Sigmoid colon (tissue), 4 donors: Measurements from ENCODE around the gene SPINK8.
"Not testable (repeated sequence)": the region's sequence is repeated elsewhere in the genome, so short reads cannot be mapped to it uniquely, and the experiment has no call there.

Source experiments
- CTCF ChIP-seq, 4 experiments: fragments of 450-650 bp in 3 of 4; fragments of 200-600 bp in 1 of 4; IDR thresholded peaks; one replicate each; pipeline ENCODE4 v1.5.1; 2016 to 2019; ENCODE audit warnings: antibody characterized with exemption in 4 of 4, mild to moderate bottlenecking in 3 of 4, moderate library complexity in 2 of 4
- EP300 ChIP-seq, 4 donors: sonication (generic); formaldehyde crosslinking; IDR thresholded peaks; one replicate each; pipeline ENCODE4 v1.6.1; 2017; ENCODE audit warnings: antibody characterized with exemption in 4 of 4
- POLR2A ChIP-seq, 2 donors: fragments of 450-650 bp; IDR thresholded peaks; one replicate each; pipeline ENCODE4 v1.6.1; 2016; ENCODE audit warnings: antibody characterized with exemption in 2 of 2, mild to moderate bottlenecking in 2 of 2, moderate library complexity in 2 of 2
- POLR2AphosphoS5 ChIP-seq, 4 donors: sonication (generic); formaldehyde crosslinking; IDR thresholded peaks; one replicate each; pipeline ENCODE4 v1.6.1; 2017; ENCODE audit warnings: antibody characterized with exemption in 4 of 4

GRCh38 chr3:48271223-48271622, 62.2 kb downstream of the SPINK8 start:
- TF ChIP-seq POLR2A, CTCF, POLR2AphosphoS5, EP300 (IDR thresholded peaks at IDR 0.05): not testable (repeated sequence)
